ENCODE results near the gene RAB40C. TPM values are rescaled to one million over a fixed set of nuclear protein-coding genes. Genes with fewer than 3 reads are reported as not detected.

Gene RAB40C
- total and polyA plus RNA-seq, 9 of the 15 experiments (the other 6 are each of a cell fraction or from before 2014, with no cell fraction given): 0.17 to 23.4 (median 8.7) TPM

- TF ChIP-seq MXD1 (CRISPR knock-in tag; IDR thresholded peaks at IDR 0.05; ENCODE audit: borderline replicate concordance, poor library complexity, severe bottlenecking) (no peak), KAT7 (CRISPR knock-in tag; IDR thresholded peaks at IDR 0.05; ENCODE audit: borderline replicate concordance) (peak; percentile 99), NR4A1 (CRISPR knock-in tag; IDR thresholded peaks at IDR 0.05) (peak; percentile 78), NR4A1 (tag; IDR thresholded peaks at IDR 0.05) (no peak)
Observed at GRCh38 chr16:635573-636205, 45.8 kb downstream of the RAB40C start (continued).

- WGBS (ENCODE audit: insufficient coverage, low coverage, missing lambda C conversion rate): under 1% methylated on average over 90 of the region's 91 CpGs
- Histone ChIP-seq H4K20me1 (replicated peaks; ENCODE audit: control insufficient read depth, insufficient read depth, low read length) (no peaks in the 10 kb centered on the region), H3K4me2 (ENCODE audit: insufficient read depth, low read length) (peak within 1 kb of the TSS; percentile 92), H3K9me3 (replicated peaks; ENCODE audit: control insufficient read depth, insufficient read depth, low read depth, low read length) (no peaks in the 10 kb centered on the region), H3K4me1 (replicated peaks in 1 of 2; ENCODE audit: control insufficient read depth in 2 of 2, insufficient read depth in 2 of 2, low read length in 2 of 2) (peaks cover 14 to 83% of the 10 kb centered on the region in 2 experiments; a peak in 4 of 5 replicates), H3K9me1 (ENCODE audit: control insufficient read depth, insufficient read depth, low read length) (no peaks in the 10 kb centered on the region), H3K79me2 (ENCODE audit: control insufficient read depth, insufficient read depth, low read length) (peaks cover 29% of the 10 kb centered on the region), H3K27me3 (ENCODE audit: control insufficient read depth in 2 of 2, insufficient read depth in 2 of 2, low read length in 2 of 2) (no peaks in the 10 kb centered on the region), H2AFZ (ENCODE audit: low read depth, low read length) (peak within 1 kb of the TSS; percentile 97), H3K27ac (ENCODE audit: extremely low read depth, low read depth, low read length) (peak within 1 kb of the TSS; percentile 93), H3K9ac (ENCODE audit: insufficient read depth in 1 of 2, low read depth in 2 of 2, low read length in 2 of 2) (peak within 1 kb of the TSS; percentile 87 to 99), H3K36me3 (ENCODE audit: control insufficient read depth, insufficient read depth, low read length) (peaks cover 25% of the 10 kb centered on the region; the same call in 1 of the 3 replicates), H3K4me3 (peak within 1 kb of the TSS; percentile 87)
- ChIA-PET CTCF (ENCODE audit: low intra/inter-chr PET ratio) (interaction anchor here (1.8 kb wide), 1 partner anchor 31 kb away, joined by 7 read pairs; the partner anchor contains the start of gene RHOT2), POLR2A (interaction anchor here (0.6 to 2.2 kb wide), 19 partner anchors 9 to 1042 kb away, joined by 3 to 8 read pairs (median 3); partner anchors contain the start of genes NHLRC4 and RHOT2)
- in situ Hi-C loops (cut with MboI): no loop called here
- intact Hi-C loops (cut with micrococcal nuclease): loop anchor here (2.0 to 5.0 kb wide), 2 partner anchors 14 to 41 kb away; partner anchors contain the start of gene RHBDL1
- FAIRE-seq (peak; percentile 94), DNase-seq (ENCODE audit: extremely low read depth in 1 of 4, low spot score in 3 of 4) (peak; percentile 78 to 97 (median 86)), ATAC-seq (peak; percentile 87)
- no TSS peak for BruUV-seq (replicated peaks)
- no peak for TF ChIP-seq ATF1 (CRISPR knock-in tag; IDR thresholded peaks at IDR 0.05)
- peak; percentile 86 for TF ChIP-seq ATF1 (tag; IDR thresholded peaks at IDR 0.05)
- TF ChIP-seq ZNF311 (CRISPR knock-in tag; IDR thresholded peaks at IDR 0.05): no peak
- TF ChIP-seq CREB5 (CRISPR knock-in tag; IDR thresholded peaks at IDR 0.05): no peak
- peak; percentile 28; the same call in 1 of the 2 replicates for TF ChIP-seq GTF2E2 (tag; IDR thresholded peaks at IDR 0.05)
- no peak for TF ChIP-seq DEAF1 (CRISPR knock-in tag; IDR thresholded peaks at IDR 0.05)
- TF ChIP-seq MITF (IDR thresholded peaks at IDR 0.05): peak; percentile 66; the same call in 1 of the 2 replicates
Observed at GRCh38 chr16:636206-637080, 46.6 kb downstream of the RAB40C start, which contains the start of gene METTL26. Gene METTL26 (minus strand): TSS chr16:636305. CDS start chr16:636290, 15 bp downstream.
